ENCODE data around the gene SNHG17. TPM values are rescaled to one million over a fixed set of nuclear protein-coding genes. Genes with fewer than 3 reads are reported as not detected.

SNHG17 gene
- total and polyA plus RNA-seq, 8 donors = 12.1 to 56.7 (median 30.1) TPM

GRCh38 chr20:38395165-38395564 is 40.0 kb downstream of the SNHG17 start:
- ATAC-seq (no peak), DNase-seq (no peak)
- Histone ChIP-seq H3K4me3 (no peak overlapping the region), H3K9me3 (no peaks in the 10 kb centered on the region), H3K27me3 (no peaks in the 10 kb centered on the region), H3K36me3 (no peaks in the 10 kb centered on the region), H3K27ac (no peak overlapping the region), H3K4me1 (peaks cover 0 to 6% of the 10 kb centered on the region in 2 donors)
- no peak for TF ChIP-seq CTCF (IDR thresholded peaks at IDR 0.05)
- intact Hi-C loops (cut with DNase I) = no loop called here

GRCh38 chr20:38393259-38393658 is 41.9 kb downstream of the SNHG17 start:
- TF ChIP-seq CTCF (IDR thresholded peaks at IDR 0.05) = no peak
- H3K9me3 ChIP-seq = no peaks in the 10 kb centered on the region
- intact Hi-C loops (cut with DNase I) = no loop called here
- H3K4me1 ChIP-seq = peaks cover 0 to 6% of the 10 kb centered on the region in 2 donors
- H3K27me3 ChIP-seq = no peaks in the 10 kb centered on the region
- ATAC-seq (no peak), DNase-seq (no peak)
- no peaks in the 10 kb centered on the region for H3K36me3 ChIP-seq
- H3K4me3 ChIP-seq = no peak overlapping the region
- H3K27ac ChIP-seq = no peak overlapping the region

- Histone ChIP-seq H3K4me1 (peaks cover 0 to 6% of the 10 kb centered on the region in 2 donors), H3K4me3 (no peak overlapping the region), H3K27me3 (no peaks in the 10 kb centered on the region), H3K36me3 (no peaks in the 10 kb centered on the region), H3K27ac (no peak overlapping the region), H3K9me3 (no peaks in the 10 kb centered on the region)
- intact Hi-C loops (cut with DNase I) = no loop called here
- no peak for TF ChIP-seq CTCF (IDR thresholded peaks at IDR 0.05)
- no peak for DNase-seq
- no peak for ATAC-seq
Measured at GRCh38 chr20:38392356-38392755, 42.8 kb downstream of the SNHG17 start.

GRCh38 chr20:38387953-38388352 is 47.2 kb downstream of the SNHG17 start:
- no peak overlapping the region for H3K4me3 ChIP-seq
- H3K36me3 ChIP-seq = no peaks in the 10 kb centered on the region

GRCh38 chr20:38386851-38387250 is 48.3 kb downstream of the SNHG17 start:
- H3K4me3 ChIP-seq = no peak overlapping the region
- TF ChIP-seq CTCF (IDR thresholded peaks at IDR 0.05) = no peak
- H3K27ac ChIP-seq = no peak overlapping the region
- DNase-seq = no peak
- peaks cover 0 to 4% of the 10 kb centered on the region in 2 donors for H3K27me3 ChIP-seq
- H3K9me3 ChIP-seq = no peaks in the 10 kb centered on the region
- intact Hi-C loops (cut with DNase I) = no loop called here
- no peaks in the 10 kb centered on the region for H3K36me3 ChIP-seq
- H3K4me1 ChIP-seq = no peaks in the 10 kb centered on the region
- ATAC-seq = no peak

More at GRCh38 chr20:38387953-38388352, 47.2 kb downstream of the SNHG17 start:
- TF ChIP-seq CTCF (IDR thresholded peaks at IDR 0.05) = no peak
- ATAC-seq = no peak
- DNase-seq = no peak
- peaks cover 0 to 4% of the 10 kb centered on the region in 2 donors for H3K27me3 ChIP-seq
- H3K27ac ChIP-seq = no peak overlapping the region
- intact Hi-C loops (cut with DNase I) = no loop called here
- H3K9me3 ChIP-seq = no peaks in the 10 kb centered on the region
- no peaks in the 10 kb centered on the region for H3K4me1 ChIP-seq
